GM18870 (cell line): ENCODE results near the gene CREBL2.
"Not testable (repeated sequence)": the region's sequence is repeated elsewhere in the genome, so short reads cannot be mapped to it uniquely, and the experiment has no call there.

Source experiments
- ATAC-seq: cut with Tn5 transposase; IDR thresholded peaks from one replicate; pipeline ENCODE4 v1.9.1; 2021; ENCODE audit warnings: moderate library complexity; ENCODE audit not compliant: unreplicated experiment

CREBL2 gene

DNA sequence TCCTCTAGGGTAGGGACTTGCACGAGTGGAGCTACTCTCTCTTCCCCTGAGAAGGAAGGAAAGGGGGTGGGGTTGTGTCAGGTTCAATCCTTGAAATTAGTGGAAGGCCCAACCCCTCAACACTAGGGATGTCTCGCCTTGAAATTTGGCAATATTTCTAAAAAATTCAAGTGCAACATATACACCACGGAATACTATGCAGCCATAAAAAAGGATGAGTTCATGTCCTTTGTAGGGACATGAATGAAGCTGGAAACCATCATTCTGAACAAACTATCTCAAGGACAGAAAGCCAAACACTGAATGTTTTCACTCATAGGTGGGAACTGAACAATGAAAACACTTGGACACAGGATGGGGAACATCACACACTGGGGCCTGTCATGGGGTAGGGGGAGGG is 15.1 kb upstream of the CREBL2 start:
- ATAC-seq, result not testable (repeated sequence)

DNA sequence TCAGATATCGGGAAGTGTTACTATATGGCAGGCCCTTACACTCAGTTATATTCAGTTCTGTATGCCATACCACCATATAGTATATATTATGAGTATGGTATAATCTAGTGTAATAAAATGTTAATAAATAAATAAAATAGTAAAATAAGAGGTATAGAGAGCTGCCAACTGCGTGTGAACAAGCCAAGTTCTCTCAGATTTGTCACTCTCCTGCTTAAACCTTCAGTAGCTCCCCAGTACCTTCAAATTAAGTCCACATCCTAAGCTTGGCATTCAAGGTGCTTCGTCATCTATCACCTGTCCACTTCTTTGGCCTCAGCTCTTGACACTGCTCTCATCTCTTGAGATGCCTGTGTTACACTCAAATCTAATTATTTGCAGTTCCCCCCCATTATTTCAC is 12.8 kb upstream of the CREBL2 start:
- ATAC-seq, result no peak

DNA sequence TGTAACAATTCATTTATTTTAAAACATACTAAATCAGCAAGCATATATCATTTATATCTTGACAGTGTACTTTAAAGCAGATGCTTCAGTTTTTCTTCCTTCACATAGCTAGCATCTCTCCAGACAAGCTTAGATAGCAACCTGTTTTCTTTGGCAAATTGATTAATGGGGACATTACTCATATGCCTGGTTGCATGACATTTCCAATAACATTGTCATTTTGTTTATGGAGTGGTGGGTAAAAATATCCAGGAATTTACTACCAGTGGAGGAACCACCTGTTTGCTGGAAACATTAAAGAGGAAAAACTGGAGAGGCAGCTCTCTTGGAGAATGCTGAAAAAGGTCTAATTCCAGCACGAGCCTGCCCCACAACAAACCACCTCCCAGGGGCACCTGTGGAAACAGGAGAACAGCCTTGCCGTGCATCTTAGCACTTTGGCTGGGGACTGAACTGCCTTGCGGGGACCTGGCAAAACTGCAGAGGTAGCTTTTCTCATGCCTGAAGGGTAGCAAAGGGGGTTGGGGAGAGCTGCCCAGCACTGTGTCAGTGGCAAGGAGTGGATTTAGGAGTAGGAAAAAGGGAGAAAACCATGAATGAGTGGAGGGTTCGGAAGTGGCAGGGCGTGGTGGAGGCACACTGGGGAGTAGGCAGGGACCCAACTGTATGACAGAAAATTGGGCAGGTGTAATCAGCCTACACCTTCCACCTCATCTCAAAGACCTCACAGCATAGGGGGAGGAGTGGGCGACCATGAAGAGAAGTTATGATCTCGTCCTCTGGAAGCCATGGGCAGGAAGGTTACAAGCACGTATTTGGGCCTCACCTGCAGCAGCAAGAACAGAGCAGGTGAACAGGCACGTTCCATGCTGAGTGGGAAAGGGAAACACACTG is 11.7 kb upstream of the CREBL2 start:
- ATAC-seq, result no peak

DNA sequence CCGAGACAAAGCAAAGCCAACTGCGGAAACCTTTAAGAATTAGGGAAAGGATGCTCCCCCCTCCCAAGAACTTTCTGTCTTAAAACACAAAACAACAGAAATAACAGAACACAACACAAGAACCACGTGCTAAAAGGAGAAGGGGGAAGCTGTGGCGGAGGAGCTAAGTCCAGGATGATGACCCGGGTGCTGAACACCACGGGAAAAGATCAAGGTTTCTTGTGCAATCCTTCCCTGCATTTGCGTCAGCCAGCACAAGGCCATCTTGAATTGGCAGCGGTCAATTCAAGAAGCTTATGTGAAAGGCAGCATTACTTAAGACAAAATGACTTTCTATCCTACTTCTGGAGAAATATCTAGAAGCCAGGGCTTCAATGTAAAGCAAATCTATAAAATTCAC is 11.0 kb upstream of the CREBL2 start:
- no peak for ATAC-seq

DNA sequence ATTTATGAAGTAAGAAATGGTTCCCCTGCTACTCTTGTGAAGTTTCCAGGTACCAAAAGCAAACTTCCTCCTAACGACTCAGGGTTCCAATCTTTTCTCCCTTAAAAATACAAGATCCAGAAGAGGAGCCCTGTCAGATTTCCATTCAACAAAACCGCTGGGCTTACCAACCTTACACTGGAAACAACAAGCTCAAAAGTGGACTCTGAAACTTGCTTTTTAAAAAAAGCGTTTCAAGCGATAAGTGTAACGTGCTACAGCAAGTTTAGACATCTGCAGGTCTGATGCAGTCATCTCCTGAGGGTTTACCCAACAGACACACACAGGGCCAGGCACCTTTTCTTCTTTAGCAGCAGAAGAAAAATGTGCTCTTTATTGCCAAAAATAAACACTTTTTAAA is 6.9 kb upstream of the CREBL2 start:
- ATAC-seq, result no peak

DNA sequence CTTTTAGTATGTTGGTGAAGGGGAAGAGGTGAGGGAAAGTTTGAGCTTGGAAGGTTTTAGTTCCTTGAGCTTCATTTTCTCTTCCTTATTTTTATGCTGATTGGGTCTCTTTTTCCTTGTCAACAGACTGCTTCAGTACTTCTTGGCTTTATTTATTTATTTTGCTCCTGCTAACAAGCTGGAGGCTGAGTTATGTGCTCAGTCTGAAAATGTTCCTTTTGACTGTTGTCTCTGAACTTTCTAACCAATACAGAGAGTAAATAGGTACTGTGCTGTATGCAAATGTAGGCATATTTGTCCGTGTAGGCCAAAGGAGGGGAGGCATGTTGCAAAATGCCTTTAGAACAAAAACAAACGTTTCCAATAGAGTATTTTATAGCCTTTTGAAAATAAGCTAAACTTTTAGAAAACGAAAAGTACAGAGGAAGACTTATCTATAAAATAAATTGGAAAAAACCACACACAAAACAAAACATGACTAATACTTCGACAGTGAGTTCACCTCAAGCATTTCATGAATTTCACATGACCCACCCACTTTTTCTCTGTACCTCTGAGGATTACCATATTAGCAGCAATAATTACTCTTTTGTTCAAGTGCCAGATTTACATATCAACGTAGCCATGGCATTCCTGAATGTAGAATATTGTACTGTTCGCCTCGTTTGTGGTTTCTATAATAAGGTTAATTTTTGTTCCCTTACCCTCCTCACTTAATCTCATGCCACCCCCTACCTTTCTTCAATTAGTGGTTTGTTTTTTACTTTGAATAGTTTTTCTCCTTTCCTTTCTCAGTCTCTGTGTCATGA is 4.7 kb upstream of the CREBL2 start:
- ATAC-seq, result peak; percentile 56

DNA sequence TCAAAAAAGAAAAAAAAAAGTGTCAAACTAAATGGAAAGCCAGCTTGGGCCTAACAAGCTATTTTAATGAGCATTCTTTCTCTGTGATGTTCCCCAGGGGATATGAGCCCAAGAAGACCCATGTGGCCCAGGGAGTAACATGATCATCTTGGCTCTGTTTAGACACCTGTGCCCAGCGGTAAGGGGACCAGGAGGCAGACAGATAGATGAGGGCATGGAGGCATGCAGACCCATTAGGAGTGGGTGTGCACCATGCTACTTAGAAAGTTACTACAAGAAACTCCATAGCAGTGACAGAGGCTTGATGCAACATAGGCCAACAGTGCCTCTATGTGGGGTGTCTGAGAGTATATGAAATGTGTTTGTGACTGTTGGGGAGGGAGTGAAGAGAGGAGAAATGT is 3.1 kb upstream of the CREBL2 start:
- no peak for ATAC-seq

DNA sequence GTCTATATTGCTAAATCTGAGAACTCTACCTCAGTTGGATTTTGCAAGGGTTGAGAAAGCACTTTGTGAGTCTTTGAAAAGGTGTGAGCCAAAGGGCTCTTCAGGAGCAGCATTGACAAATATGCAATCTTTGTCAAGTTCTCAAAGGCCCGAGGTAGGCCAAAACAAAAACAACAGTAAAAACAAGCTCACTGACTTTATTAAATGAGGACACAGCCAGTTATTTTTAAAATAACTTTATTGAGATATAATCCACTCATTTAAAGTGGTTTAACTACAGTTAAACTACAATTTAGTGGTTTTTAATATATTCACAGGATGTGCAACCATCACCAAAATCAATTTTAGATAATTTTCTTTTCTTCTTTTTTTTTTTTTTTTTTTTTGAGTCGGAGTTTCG is 2.0 kb upstream of the CREBL2 start:
- no peak for ATAC-seq

DNA sequence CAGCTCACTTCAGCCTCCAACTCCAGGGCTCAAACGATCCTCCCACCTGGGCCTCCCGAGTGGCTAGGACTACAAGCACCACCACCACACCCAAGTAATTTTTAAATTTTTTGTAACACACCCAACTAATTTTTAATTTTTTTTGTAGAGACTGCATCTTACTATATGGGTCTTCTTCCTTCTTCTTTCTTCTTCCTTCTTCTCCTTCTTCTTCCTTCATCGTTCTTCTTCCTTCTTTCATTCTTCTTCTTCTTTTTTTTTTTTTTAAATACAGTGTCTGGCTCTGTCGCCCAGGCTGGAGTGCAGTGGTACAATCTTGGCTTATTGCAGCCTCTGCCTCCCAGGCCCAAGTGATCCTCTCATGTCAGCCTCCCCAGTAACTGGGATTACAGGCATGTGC is 965 bp upstream of the CREBL2 start:
- ATAC-seq, result no peak

DNA sequence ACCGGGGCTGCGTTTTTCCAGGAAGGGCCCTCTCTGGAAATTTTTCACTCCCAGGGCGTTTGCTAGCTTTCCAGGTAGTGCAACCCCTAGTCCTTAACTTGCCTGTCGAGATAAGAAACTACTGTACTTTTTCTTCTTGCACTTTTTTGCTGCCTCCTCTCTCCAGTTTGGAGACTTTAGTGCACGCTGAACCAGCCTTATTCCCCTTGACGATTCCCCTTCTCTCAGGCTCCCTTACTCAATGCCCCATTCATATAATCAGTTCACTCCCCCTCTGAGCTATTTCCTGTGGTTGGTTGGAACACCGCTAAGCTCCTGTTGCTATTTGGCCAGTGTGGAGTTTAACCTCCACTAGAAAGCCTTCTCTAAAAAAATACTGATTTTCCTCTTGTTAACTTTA is 682 bp downstream of the CREBL2 start:
- ATAC-seq, result no peak

DNA sequence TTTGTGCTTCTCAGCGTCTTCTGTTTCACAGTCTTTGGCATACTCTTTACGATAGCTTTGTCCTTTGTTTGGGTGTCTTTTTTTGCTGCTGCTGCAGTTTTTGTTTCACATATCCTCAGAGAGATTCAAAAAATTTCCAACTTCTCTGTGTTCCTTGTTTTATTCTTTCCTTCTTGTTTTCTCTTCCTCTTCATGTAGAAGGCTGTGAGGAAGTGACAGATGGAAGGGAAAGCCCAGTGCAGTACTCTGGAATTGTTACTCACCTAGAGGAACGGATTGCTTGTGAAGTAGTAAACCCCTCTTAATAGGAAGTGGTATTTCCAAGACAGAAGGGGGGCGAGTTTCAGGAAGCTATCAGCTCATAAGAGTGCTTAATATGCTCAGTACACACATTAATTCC is 1.7 kb downstream of the CREBL2 start:
- ATAC-seq, result no peak

DNA sequence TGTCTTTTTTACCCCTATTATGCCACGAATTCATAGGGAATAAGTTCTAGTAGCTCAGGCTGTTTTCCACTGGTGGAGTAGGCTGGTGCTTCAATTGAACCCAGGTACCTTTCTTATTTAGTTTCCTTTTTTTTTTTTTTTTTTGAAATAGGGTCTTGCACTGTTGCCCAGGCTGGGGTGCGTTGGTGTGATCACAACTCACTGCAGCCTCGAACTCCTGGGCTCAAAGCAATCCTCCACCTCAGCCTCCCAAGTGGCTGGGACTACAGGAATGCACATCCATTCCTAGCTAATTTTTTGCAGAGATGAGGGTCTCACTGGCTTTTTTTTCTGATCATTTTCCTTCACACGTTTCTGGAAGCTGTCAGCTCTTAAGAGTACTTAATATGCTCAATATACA is 2.7 kb downstream of the CREBL2 start:
- no peak for ATAC-seq

DNA sequence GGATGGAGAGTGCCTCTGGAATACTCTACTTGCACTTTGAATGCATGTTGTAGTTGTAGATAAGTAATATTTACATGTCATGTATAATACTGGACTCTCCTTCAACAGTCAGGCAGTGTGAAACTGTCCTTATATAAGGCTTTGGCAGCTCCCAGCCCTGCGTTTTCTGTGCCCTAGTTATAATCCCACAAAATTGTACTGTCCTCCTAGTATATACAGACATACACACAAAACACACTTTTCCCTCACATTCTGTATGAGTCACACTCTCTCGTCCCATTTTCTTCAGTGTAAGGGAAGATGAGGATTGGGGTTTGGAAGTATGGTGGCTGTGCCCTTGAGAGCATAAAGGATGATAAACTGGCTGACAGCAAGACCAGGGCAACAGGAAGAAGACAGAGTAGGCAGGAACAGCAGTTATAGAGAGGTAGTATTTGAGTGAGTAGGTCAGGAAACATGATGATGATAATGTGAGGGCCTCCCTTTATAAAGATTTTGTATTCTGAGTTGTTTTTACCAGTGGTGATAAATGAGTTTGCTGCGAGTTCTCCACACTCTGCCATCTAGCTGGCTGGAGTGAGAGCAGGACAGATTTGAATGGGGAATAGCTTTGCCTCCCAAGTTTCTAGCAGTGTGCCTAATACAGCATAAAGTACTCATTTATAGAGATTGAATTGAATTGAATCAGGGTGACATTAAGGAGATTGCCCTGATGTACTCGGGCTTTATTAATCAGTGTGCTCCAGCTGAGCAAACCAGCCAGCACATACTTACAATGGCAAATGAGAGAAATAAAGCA is 5.0 kb downstream of the CREBL2 start:
- no peak for ATAC-seq

DNA sequence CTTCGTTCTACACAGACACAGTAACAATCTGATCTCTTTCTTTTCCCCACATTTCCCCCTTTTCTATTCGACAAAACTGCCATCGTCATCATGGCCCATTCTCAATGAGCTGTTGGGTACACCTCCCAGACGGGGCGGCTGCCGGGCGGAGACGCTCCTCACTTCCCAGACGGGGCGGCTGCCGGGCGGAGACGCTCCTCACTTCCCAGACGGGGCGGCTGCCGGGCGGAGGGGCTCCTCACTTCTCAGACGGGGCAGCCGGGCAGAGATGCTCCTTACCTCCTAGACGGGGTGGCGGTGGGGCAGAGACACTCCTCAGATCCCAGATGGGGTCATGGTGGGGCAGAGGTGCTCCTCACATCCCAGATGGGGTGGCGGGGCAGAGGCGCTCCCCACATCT is 6.4 kb downstream of the CREBL2 start:
- not testable (repeated sequence) for ATAC-seq

DNA sequence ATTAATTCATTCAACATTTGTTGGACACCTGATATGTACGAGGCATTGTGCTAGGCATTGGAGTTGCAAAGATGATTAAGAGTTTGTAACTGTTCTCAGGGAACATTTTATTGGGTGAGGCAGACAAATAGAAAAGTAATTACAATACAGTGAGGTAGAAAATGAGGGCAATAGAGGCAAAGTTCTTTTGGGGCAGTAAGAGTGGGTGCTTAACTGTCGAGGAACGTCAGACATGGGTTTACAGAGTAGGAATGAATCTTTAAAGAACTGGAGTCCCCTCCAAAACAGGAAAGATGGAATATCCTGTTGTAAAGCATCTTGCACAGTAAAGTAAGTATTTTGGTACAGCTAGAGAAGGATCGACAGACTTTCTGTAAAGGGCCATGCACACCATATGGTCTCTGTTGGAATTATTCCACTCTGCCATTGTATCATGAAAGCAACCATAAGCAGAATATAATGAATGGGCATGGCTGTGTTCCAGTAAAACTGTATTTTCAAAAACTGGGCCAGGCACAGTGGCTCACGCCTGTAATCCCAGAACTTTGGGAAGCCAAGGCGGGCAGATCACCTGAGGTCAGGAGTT is 9.1 kb downstream of the CREBL2 start:
- ATAC-seq, result no peak

DNA sequence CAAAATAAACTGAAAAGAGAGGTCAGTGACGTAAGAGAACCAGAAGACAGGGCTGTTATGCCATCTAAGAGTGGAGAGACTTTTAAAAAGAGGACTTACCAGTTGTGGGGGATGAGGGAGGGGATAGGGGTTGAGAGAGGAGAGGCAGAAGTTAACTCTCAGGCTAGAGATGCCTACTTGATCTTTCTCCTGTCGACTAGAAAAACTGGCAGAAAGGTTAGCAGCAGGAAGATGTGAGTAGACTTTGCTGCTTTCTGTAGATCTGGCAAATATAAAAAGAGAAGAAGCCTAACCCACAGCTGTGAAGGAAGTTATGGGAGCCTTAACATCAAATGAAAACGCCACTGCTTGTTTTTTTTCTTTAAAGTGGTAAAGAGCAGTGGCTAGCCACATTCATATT is 10.7 kb downstream of the CREBL2 start:
- ATAC-seq, result no peak

DNA sequence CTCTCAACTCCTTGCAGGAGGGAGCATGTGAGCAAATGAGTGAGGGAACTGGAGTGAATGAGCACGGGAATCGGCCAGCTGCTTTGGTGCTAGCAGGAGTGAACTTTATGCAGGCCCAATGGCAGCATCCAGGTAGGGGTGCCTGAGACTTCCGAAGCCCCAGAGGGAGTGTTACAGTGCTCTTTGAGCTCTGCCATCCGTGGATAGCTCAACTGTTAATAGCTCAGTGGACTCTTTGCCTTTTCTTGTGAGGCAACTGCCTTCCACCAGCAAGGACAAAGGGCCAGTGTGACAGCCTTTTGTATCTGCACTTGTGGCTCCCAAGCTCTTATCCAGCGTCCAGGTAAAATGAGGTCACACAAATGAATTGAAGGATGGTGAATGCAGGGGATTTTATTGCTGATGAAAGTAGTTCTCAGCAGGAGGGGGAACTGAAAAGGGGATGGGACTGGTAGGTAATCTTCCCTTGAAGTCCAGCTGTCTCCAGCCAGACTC is 12.9 kb downstream of the CREBL2 start:
- ATAC-seq, result no peak

DNA sequence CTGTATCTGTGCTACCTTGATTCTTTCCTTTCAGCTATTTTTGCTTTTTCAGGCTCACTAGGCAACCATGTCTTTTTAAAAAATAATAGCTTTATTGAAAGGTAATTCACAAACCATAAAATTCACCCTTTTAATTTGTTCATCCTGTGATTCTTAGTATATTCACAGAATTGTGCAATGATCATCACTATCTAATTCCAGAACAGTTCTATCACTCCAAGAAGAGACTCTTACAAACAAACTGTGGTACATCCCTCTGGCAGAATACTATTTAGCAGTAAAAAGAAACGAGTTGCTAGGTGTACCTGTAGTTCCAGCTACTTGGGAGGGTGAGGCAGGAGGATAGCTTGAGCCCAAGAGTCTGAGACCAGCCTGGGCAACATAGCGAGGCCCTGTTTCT is 14.8 kb downstream of the CREBL2 start:
- ATAC-seq, result no peak

DNA sequence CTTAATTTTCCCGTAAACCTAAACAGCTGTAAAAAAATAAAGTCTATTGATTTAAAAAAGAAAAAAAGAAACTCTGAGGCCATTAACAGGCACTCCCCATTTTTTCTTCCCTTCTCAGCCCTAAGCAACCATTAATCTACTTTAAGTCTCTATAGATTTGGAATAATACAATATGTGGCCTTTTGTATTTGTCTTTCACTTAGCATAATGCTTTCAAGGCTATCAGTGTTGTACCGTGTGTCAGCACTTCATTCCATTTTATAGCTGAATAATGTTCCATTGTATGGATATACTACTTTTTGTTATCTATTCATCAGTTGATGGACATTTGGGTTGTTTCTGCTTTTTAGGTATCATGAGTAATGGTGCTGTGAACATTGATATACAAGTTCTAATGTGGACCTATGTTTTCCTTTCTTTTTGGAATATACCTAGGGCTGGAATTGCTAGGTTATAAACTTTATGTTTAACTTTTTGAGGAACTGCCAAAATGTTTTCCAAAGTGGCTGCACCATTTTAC is 15.7 kb downstream of the CREBL2 start:
- no peak for ATAC-seq

DNA sequence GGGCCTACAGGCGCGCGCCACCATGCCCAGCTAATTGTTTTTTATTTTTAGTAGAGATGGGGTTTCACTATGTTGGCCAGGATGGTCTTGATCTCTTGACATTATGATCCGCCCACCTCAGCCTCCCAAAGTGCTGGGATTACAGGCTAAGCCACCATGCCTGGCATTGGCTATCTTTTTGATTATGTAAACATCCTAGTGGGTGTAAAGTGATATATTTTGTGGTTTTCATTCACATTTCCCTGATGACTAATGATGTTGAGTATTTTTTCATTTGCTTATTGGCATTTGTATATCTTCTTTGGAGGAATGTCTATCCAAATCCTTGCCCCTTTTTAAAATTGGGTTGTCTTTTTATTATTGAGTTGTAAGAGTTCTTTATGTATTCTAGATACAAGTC is 16.3 kb downstream of the CREBL2 start:
- no peak for ATAC-seq

DNA sequence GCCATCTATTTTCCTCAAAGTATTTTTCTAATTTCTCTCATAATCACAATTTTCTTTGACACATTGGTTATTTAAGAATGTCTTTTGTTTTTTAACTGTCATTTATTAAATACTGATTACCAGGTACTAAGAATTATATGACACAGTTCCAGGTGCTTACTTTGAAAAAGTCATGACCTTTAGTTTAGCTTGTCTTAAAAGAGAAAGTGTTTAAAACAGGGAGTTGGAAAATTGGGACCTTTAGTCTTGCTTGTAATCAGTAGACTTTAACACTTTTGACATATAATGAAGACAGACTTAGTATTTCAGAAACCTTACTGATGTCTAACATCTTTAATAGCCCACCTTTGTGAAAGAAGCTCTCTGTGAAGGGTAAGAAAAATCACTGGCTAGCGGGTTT is 19.2 kb downstream of the CREBL2 start:
- no peak for ATAC-seq
